SU-DHL-6 (cell line): Measurements from ENCODE around the gene KCNK3.

Experiments used
- H2AFZ ChIP-seq: fragments of 200-600 bp; sonication (generic); 2 replicates; pipeline ENCODE4 v1.6.1; 2014; ENCODE audit warnings: low read depth, mild to moderate bottlenecking, moderate library complexity, mixed read lengths, antibody characterized with exemption, low read length; ENCODE audit not compliant: severe bottlenecking
- H3F3A ChIP-seq: fragments of 200-600 bp; shearing (Covaris generic); 2 replicates; pipeline ENCODE4 v1.6.0; 2016; ENCODE audit warnings: antibody characterized with exemption, mild to moderate bottlenecking; ENCODE audit not compliant: insufficient read depth
- H3K27ac ChIP-seq: fragments of 200-600 bp; sonication (generic); 2 replicates; pipeline ENCODE4 v1.5.1; 2016; ENCODE audit warnings: low read depth, mild to moderate bottlenecking, low read length, moderate library complexity, mixed read lengths
- H3K27me3 ChIP-seq: fragments of 200-600 bp; sonication (generic), shearing (Covaris generic); 2 replicates; pipeline ENCODE4 v1.6.0; 2014; ENCODE audit warnings: mild to moderate bottlenecking, low read length
- H3K36me3 ChIP-seq: fragments of 200-600 bp; sonication (generic); 2 replicates; pipeline ENCODE4 v1.6.1; 2014; ENCODE audit warnings: mild to moderate bottlenecking, low read length, mixed read lengths
- H3K4me2 ChIP-seq: fragments of 300-600, 200-600 bp; shearing (Covaris generic), sonication (generic); 2 replicates; pipeline ENCODE4 v1.6.0; 2014; ENCODE audit warnings: low read length, low read depth, mild to moderate bottlenecking; ENCODE audit not compliant: poor library complexity, severe bottlenecking
- H3K4me3 ChIP-seq: fragments of 200-600 bp; sonication (generic); 2 replicates; pipeline ENCODE4 v1.5.1; 2014; ENCODE audit warnings: antibody characterized with exemption, low read length, mild to moderate bottlenecking, mixed read lengths; ENCODE audit not compliant: insufficient read depth, poor library complexity, severe bottlenecking
- H3K79me2 ChIP-seq: fragments of 200-600 bp; sonication (generic); 2 replicates; pipeline ENCODE4 v1.6.1; 2014; ENCODE audit warnings: mild to moderate bottlenecking, low read length, moderate library complexity; ENCODE audit not compliant: insufficient read depth
- H3K9ac ChIP-seq: fragments of 200-600 bp; sonication (generic); 2 replicates; pipeline ENCODE4 v1.7.0; 2014; ENCODE audit warnings: mild to moderate bottlenecking, low read length
- H3K9me2 ChIP-seq: fragments of 200-600 bp; sonication (generic); replicated peaks from 2 replicates; pipeline ENCODE4 v1.6.1; 2014; ENCODE audit warnings: low read length; ENCODE audit not compliant: insufficient read depth
- H3K9me3 ChIP-seq: fragments of 200-600 bp; sonication (generic); 2 replicates; pipeline ENCODE4 v1.6.1; 2014; ENCODE audit warnings: low read length, mixed read lengths; ENCODE audit not compliant: insufficient read depth
- H4K20me1 ChIP-seq: fragments of 200-600 bp; sonication (generic); 2 replicates; pipeline ENCODE4 v1.6.1; 2014; ENCODE audit warnings: low read depth, mild to moderate bottlenecking, antibody characterized with exemption, low read length, moderate library complexity, mixed read lengths
- CTCF ChIP-seq: fragments of 200-600 bp; sonication (generic); IDR thresholded peaks from one replicate; pipeline ENCODE4 v1.5.1; 2017; ENCODE audit warnings: antibody characterized with exemption, mild to moderate bottlenecking, low read length, moderate library complexity; ENCODE audit not compliant: insufficient read depth, poor library complexity, severe bottlenecking
- EZH2phosphoT487 ChIP-seq: fragments of 200-600 bp; sonication (generic), shearing (Covaris generic); conservative IDR thresholded peaks from 2 replicates; pipeline ENCODE4 v1.6.1; 2018; ENCODE audit warnings: mild to moderate bottlenecking, antibody characterized with exemption, low read length, moderate library complexity, mixed read lengths

Gene KCNK3

DNA sequence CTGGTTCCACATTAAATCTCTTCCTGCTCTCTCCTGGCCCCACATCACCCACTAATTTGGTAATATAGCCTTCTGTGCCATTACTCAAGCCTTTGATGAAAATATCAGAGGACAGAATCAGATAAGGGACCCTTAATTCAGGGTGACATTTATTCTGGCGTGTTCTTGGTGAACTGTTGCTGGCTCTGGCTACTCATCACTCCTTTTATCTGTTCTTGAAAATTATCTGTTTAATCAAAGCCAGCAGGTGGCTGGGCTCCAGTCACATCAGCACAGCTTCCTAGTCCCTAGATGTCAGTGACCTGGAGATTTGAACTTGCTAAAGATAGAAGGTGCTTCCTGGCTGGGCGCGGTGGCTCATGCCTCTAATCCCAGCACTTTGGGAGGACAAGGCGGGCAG is 44.7 kb downstream of the KCNK3 start:
- H3K9me2 ChIP-seq = no peaks in the 10 kb centered on the region
- H3K27ac ChIP-seq = no peak overlapping the region

GRCh38 chr2:26738481-26738880 is 46.0 kb downstream of the KCNK3 start:
- H3K36me3 ChIP-seq = no peaks in the 10 kb centered on the region
- no peaks in the 10 kb centered on the region for H3K27me3 ChIP-seq
- H3K4me2 ChIP-seq = no peak overlapping the region
- TF ChIP-seq CTCF (no peak), EZH2phosphoT487 (no peak)
- no peak overlapping the region for H3K9ac ChIP-seq
- no peak overlapping the region for H2AFZ ChIP-seq
- H3K9me2 ChIP-seq = no peaks in the 10 kb centered on the region
- no peaks in the 10 kb centered on the region for H3K9me3 ChIP-seq
- no peak overlapping the region for H3K27ac ChIP-seq
- no peaks in the 10 kb centered on the region for H4K20me1 ChIP-seq
- H3K79me2 ChIP-seq = no peaks in the 10 kb centered on the region
- no peak overlapping the region for H3K4me3 ChIP-seq
- H3F3A ChIP-seq = no peaks in the 10 kb centered on the region

More for the DNA sequence above, 44.7 kb downstream of the KCNK3 start:
- no peaks in the 10 kb centered on the region for H3K9me3 ChIP-seq
- no peak overlapping the region for H3K4me3 ChIP-seq
- no peaks in the 10 kb centered on the region for H3K36me3 ChIP-seq
- H3K79me2 ChIP-seq = no peaks in the 10 kb centered on the region
- H3K27me3 ChIP-seq = no peaks in the 10 kb centered on the region
- H3K9ac ChIP-seq = no peak overlapping the region
- H2AFZ ChIP-seq = no peak overlapping the region
- no peaks in the 10 kb centered on the region for H3F3A ChIP-seq
- no peaks in the 10 kb centered on the region for H4K20me1 ChIP-seq
- TF ChIP-seq CTCF = no peak
- TF ChIP-seq EZH2phosphoT487 = no peak
- no peak overlapping the region for H3K4me2 ChIP-seq

DNA sequence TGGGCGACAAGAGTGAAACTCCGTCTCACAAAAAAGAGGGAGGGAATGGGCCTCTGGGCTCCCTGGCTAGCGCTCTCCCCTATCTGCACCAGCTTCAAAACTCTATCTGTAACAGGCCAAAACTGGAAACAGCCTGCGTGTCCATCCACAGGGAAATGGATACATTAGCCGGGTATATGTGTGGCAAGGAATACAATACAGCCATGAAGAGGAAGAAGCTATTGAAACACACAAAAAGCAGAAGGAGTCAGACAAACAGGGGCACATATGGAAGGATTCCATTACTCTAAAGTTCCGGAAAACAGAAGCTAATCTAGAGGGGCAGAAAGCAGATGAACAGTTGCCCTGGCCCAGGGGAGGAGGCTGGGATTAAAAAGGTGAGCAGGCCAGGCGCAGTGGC is 47.0 kb downstream of the KCNK3 start:
- no peak overlapping the region for H3K9ac ChIP-seq
- no peaks in the 10 kb centered on the region for H3K9me2 ChIP-seq
- no peaks in the 10 kb centered on the region for H3K79me2 ChIP-seq
- TF ChIP-seq EZH2phosphoT487 = no peak
- TF ChIP-seq CTCF = no peak
- H3F3A ChIP-seq = no peaks in the 10 kb centered on the region
- no peak overlapping the region for H2AFZ ChIP-seq
- H3K27me3 ChIP-seq = no peaks in the 10 kb centered on the region
- H3K9me3 ChIP-seq = no peaks in the 10 kb centered on the region
- H3K27ac ChIP-seq = no peak overlapping the region
- no peak overlapping the region for H3K4me2 ChIP-seq
- H4K20me1 ChIP-seq = no peaks in the 10 kb centered on the region
- H3K4me3 ChIP-seq = no peak overlapping the region
- no peaks in the 10 kb centered on the region for H3K36me3 ChIP-seq

- Histone ChIP-seq H3F3A (no peaks in the 10 kb centered on the region), H3K79me2 (no peaks in the 10 kb centered on the region), H3K27ac (no peak overlapping the region), H3K27me3 (no peaks in the 10 kb centered on the region), H4K20me1 (no peaks in the 10 kb centered on the region), H3K4me2 (no peak overlapping the region), H2AFZ (no peak overlapping the region), H3K4me3 (no peak overlapping the region), H3K36me3 (no peaks in the 10 kb centered on the region), H3K9me3 (no peaks in the 10 kb centered on the region), H3K9me2 (no peaks in the 10 kb centered on the region), H3K9ac (no peak overlapping the region)
- TF ChIP-seq CTCF (no peak), EZH2phosphoT487 (no peak)
Measured at GRCh38 chr2:26740346-26740745, 47.8 kb downstream of the KCNK3 start.
